GM10266 (cell line): ENCODE data around the gene PLCD3.
A peak's percentile ranks its signal among the peaks of the same experiment; 100 is the strongest.

Experiments
- DNase-seq: peaks from one replicate; pipeline ENCODE4 v3.0.0; 2012; ENCODE audit errors: extremely low spot score
- TF ChIP-seq, protein P1 (sequence below): IDR thresholded peaks from 2 replicates; pipeline ENCODE4 v1.5.1; 2012; ENCODE audit warnings: mild to moderate bottlenecking, low read depth; ENCODE audit not compliant: control insufficient read depth, insufficient read depth; ENCODE audit errors: missing control alignments

Gene PLCD3

DNA sequence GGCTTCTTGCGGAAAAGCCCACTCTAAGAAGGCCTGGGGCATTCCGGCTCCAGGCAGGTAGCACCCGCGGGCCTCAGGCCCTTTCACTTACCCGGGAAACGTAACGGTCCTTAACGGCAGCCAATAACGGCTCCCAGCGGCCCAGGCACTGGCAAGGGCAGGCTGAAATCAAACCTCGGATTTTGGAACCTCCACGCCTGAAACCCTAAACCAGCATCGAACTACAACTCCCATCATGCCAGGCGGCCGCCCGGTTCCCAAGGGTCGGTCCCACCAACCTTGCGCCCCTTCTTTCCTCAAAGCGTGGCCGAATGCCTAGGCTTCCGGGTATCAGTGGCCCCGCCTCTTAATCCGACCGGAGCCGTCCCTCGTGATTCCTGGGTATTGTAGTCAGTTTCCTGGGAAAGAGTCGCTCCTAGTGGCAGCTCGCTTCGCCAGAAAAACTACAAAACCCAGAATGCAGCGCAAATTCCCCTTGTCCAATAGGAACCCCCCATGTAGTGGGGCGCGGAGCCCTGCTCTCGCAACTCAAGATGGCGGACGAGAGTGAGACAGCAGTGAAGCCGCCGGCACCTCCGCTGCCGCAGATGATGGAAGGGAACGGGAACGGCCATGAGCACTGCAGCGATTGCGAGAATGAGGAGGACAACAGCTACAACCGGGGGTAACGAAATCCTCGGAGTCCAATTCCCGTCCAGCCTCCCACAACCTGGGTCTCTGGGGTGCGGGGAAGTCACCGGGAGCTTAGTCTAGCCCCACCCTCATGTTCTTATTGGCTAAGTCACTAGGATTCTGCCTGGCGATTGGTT is 71.3 kb downstream of the PLCD3 start, which contains the start of gene NMT1:
Gene NMT1 (plus strand): TSS at position 521 of the 809 bp plus-strand sequence. CDS start 13 bp downstream, at position 534.
- DNase-seq = peak; percentile 90
- TF ChIP-seq, protein P1, sequence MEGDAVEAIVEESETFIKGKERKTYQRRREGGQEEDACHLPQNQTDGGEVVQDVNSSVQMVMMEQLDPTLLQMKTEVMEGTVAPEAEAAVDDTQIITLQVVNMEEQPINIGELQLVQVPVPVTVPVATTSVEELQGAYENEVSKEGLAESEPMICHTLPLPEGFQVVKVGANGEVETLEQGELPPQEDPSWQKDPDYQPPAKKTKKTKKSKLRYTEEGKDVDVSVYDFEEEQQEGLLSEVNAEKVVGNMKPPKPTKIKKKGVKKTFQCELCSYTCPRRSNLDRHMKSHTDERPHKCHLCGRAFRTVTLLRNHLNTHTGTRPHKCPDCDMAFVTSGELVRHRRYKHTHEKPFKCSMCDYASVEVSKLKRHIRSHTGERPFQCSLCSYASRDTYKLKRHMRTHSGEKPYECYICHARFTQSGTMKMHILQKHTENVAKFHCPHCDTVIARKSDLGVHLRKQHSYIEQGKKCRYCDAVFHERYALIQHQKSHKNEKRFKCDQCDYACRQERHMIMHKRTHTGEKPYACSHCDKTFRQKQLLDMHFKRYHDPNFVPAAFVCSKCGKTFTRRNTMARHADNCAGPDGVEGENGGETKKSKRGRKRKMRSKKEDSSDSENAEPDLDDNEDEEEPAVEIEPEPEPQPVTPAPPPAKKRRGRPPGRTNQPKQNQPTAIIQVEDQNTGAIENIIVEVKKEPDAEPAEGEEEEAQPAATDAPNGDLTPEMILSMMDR = no peak

DNA sequence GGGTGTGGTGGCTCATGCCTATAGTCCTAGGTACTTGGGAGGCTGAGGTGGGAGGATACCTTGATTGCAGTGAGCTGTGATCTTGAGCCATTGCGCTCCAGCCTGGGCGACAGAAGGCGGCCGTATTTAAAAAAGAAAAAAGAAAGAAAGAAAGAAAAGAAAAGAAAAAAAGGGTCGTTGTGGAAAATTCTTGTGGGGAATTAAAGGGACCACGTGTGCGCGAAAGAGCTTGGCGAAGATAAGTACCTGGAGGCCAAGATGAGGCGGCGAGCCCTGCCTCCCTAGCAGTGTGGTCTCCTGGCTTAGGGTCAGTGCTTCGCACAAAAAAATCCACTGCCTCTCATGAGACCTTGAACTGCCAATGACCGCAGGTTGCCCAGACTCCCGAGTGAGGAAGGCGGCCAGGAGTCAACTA is 71.9 kb downstream of the PLCD3 start:
- TF ChIP-seq, protein P1 = no peak
- no peak for DNase-seq
